Measurements from ENCODE around the gene FREM3. TPM values are rescaled to one million over a fixed set of nuclear protein-coding genes. Genes with fewer than 3 reads are reported as not detected.
"Not testable (repeated sequence)": the region's sequence is repeated elsewhere in the genome, so short reads cannot be mapped to it uniquely, and the experiment has no call there.

Gene FREM3
- total and polyA plus RNA-seq, 2 donors (not counting 1 experiment from before 2014, with no cell fraction given) = not detected

- Histone ChIP-seq H3K36me3 (ENCODE audit: control insufficient read depth, insufficient read depth, low read length) (no peaks in the 10 kb centered on the region), H3K4me2 (ENCODE audit: extremely low read depth, insufficient read depth, low read length) (no peak overlapping the region), H3K9ac (ENCODE audit: insufficient read depth, low read length) (no peak overlapping the region), H3K27ac (ENCODE audit: insufficient read depth, low read length) (no peak overlapping the region), H4K20me1 (ENCODE audit: control insufficient read depth, extremely low read depth, insufficient read depth, low read length) (no peaks in the 10 kb centered on the region), H3K4me3 (replicated peaks in 1 of 4; ENCODE audit: control extremely low read depth in 1 of 4, insufficient read depth in 1 of 4, low read depth in 3 of 4, low read length in 4 of 4) (no peak overlapping the region), H2AFZ (ENCODE audit: low read length) (no peak overlapping the region), H3K4me1 (ENCODE audit: control insufficient read depth, extremely low read depth, insufficient read depth, low read length) (no peaks in the 10 kb centered on the region), H3K9me3 (ENCODE audit: control insufficient read depth, insufficient read depth, low read depth, low read length) (no peaks in the 10 kb centered on the region), H3K79me2 (ENCODE audit: control insufficient read depth, insufficient read depth, low read length) (no peaks in the 10 kb centered on the region), H3K27me3 (ENCODE audit: control insufficient read depth, insufficient read depth, low read length) (no peaks in the 10 kb centered on the region)
- no peak for TF ChIP-seq EZH2 (IDR thresholded peaks at IDR 0.05; ENCODE audit: low read length, missing control alignments)
- no peak for TF ChIP-seq CTCF (conservative IDR thresholded peaks at IDR 0.05 in 1 of 2, IDR thresholded peaks at IDR 0.05 in 1 of 2; ENCODE audit: low read depth in 1 of 2, low read length in 2 of 2)
- no peak for DNase-seq (ENCODE audit: low read depth in 2 of 2)
Observed at GRCh38 chr4:143679434-143679833, 21.0 kb downstream of the FREM3 start.

- not testable (repeated sequence) for H3K4me1 ChIP-seq (ENCODE audit: control insufficient read depth, extremely low read depth, insufficient read depth, low read length); H3K27me3 ChIP-seq (ENCODE audit: control insufficient read depth, insufficient read depth, low read length); H3K36me3 ChIP-seq (ENCODE audit: control insufficient read depth, insufficient read depth, low read length)
Observed at GRCh38 chr4:143673629-143674028, 26.8 kb downstream of the FREM3 start.

GRCh38 chr4:143668930-143669552 is 31.4 kb downstream of the FREM3 start:
- H3K79me2 ChIP-seq (ENCODE audit: control insufficient read depth, insufficient read depth, low read length) = no peaks in the 10 kb centered on the region
- no peak overlapping the region for H3K4me3 ChIP-seq (replicated peaks in 1 of 4; ENCODE audit: control extremely low read depth in 1 of 4, insufficient read depth in 1 of 4, low read depth in 3 of 4, low read length in 4 of 4)
- DNase-seq (ENCODE audit: low read depth in 2 of 2) = no peak
- H3K9ac ChIP-seq (ENCODE audit: insufficient read depth, low read length) = no peak overlapping the region
- no peak overlapping the region for H2AFZ ChIP-seq (ENCODE audit: low read length)
- no peaks in the 10 kb centered on the region for H3K9me3 ChIP-seq (ENCODE audit: control insufficient read depth, insufficient read depth, low read depth, low read length)
- no peak overlapping the region for H3K4me2 ChIP-seq (ENCODE audit: extremely low read depth, insufficient read depth, low read length)
- H3K27ac ChIP-seq (ENCODE audit: insufficient read depth, low read length) = no peak overlapping the region
- H3K36me3 ChIP-seq (ENCODE audit: control insufficient read depth, insufficient read depth, low read length) = no peaks in the 10 kb centered on the region
- H3K27me3 ChIP-seq (ENCODE audit: control insufficient read depth, insufficient read depth, low read length) = no peaks in the 10 kb centered on the region
- TF ChIP-seq EZH2 (IDR thresholded peaks at IDR 0.05; ENCODE audit: low read length, missing control alignments) (no peak), CTCF (conservative IDR thresholded peaks at IDR 0.05 in 1 of 2, IDR thresholded peaks at IDR 0.05 in 1 of 2; ENCODE audit: low read depth in 1 of 2, low read length in 2 of 2) (no peak)
- no peaks in the 10 kb centered on the region for H4K20me1 ChIP-seq (ENCODE audit: control insufficient read depth, extremely low read depth, insufficient read depth, low read length)
- no peaks in the 10 kb centered on the region for H3K4me1 ChIP-seq (ENCODE audit: control insufficient read depth, extremely low read depth, insufficient read depth, low read length)

More at GRCh38 chr4:143673629-143674028, 26.8 kb downstream of the FREM3 start:
- H3K9me3 ChIP-seq (ENCODE audit: control insufficient read depth, insufficient read depth, low read depth, low read length); H3K4me3 ChIP-seq (replicated peaks in 1 of 4; ENCODE audit: control extremely low read depth in 1 of 4, insufficient read depth in 1 of 4, low read depth in 3 of 4, low read length in 4 of 4); DNase-seq (ENCODE audit: low read depth in 2 of 2); H3K79me2 ChIP-seq (ENCODE audit: control insufficient read depth, insufficient read depth, low read length); H3K27ac ChIP-seq (ENCODE audit: insufficient read depth, low read length); H3K4me2 ChIP-seq (ENCODE audit: extremely low read depth, insufficient read depth, low read length); H3K9ac ChIP-seq (ENCODE audit: insufficient read depth, low read length); H2AFZ ChIP-seq (ENCODE audit: low read length); H4K20me1 ChIP-seq (ENCODE audit: control insufficient read depth, extremely low read depth, insufficient read depth, low read length): not testable (repeated sequence)
